ENCODE results near the gene DISP1.

DNA sequence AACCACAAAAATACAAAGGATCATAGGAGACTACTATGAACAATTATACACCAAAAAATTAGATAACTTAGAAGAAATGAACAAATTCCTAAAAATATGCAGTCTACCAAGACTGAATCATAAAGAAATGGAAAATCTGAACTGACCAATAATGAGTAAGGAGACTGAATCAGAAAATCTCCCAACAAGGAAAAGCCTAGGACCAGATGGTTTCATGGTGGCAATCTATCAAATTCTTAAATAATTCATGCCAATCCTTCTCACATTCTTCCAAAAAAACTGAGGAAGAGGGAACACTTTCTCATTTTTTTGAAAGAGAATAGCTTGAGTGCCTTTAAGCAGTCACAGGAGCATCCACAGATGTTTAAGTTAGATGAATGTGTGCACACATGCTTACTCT, 31.8 kb upstream of the DISP1 start:
- TF ChIP-seq, protein P1, sequence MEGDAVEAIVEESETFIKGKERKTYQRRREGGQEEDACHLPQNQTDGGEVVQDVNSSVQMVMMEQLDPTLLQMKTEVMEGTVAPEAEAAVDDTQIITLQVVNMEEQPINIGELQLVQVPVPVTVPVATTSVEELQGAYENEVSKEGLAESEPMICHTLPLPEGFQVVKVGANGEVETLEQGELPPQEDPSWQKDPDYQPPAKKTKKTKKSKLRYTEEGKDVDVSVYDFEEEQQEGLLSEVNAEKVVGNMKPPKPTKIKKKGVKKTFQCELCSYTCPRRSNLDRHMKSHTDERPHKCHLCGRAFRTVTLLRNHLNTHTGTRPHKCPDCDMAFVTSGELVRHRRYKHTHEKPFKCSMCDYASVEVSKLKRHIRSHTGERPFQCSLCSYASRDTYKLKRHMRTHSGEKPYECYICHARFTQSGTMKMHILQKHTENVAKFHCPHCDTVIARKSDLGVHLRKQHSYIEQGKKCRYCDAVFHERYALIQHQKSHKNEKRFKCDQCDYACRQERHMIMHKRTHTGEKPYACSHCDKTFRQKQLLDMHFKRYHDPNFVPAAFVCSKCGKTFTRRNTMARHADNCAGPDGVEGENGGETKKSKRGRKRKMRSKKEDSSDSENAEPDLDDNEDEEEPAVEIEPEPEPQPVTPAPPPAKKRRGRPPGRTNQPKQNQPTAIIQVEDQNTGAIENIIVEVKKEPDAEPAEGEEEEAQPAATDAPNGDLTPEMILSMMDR (IDR thresholded peaks at IDR 0.05), result no peak
- no peak for TF ChIP-seq POLR2A (IDR thresholded peaks at IDR 0.05)

All from Peyer's patch (tissue), 4 donors.